ENCODE data around the gene FOXO3. TPM values are rescaled to one million over a fixed set of nuclear protein-coding genes. Genes with fewer than 3 reads are reported as not detected.
"Not testable (repeated sequence)": the region's sequence is repeated elsewhere in the genome, so short reads cannot be mapped to it uniquely, and the experiment has no call there.

FOXO3 gene
- total RNA-seq, 2 donors from 2014 or later, result 16.4 to 20.3 TPM

GRCh38 chr6:108559884-108560462, 744 bp upstream of the FOXO3 start:
- Mint-ChIP-seq H3K4me1 (peaks cover 28% of the 10 kb centered on the region), H3K27me3 (ENCODE audit: insufficient read depth) (peaks cover 26% of the 10 kb centered on the region), H3K27ac (peak overlapping the region; percentile 89), H3K9me3 (no peaks in the 10 kb centered on the region), H3K36me3 (ENCODE audit: low read depth) (no peaks in the 10 kb centered on the region), H3K4me3 (peak overlapping the region; percentile 87)
- DNase-seq, result peak; percentile 90
- H3K9me3 ChIP-seq (ENCODE audit: control insufficient read depth, low read length), result no peaks in the 10 kb centered on the region
- peaks cover 24% of the 10 kb centered on the region for H3K27me3 ChIP-seq (ENCODE audit: control insufficient read depth, insufficient read depth, low read length, poor library complexity, severe bottlenecking)
- peak overlapping the region; percentile 88 for H3K27ac ChIP-seq (ENCODE audit: low read depth, low read length)
- H3K4me3 ChIP-seq (ENCODE audit: low read length), result peak overlapping the region; percentile 93
- no peak for TF ChIP-seq CTCF (conservative IDR thresholded peaks at IDR 0.05)
- no peaks in the 10 kb centered on the region for H3K36me3 ChIP-seq (ENCODE audit: control insufficient read depth, insufficient read depth, low read length)
- 0% methylated on average over 11 to 64 of the region's 64 CpGs for WGBS, 2 experiments (ENCODE audit: insufficient coverage in 1 of 2, insufficient read length in 1 of 2)
- peak overlapping the region; percentile 75 for H3K9ac ChIP-seq (ENCODE audit: extremely low read depth, low read length, poor library complexity, severe bottlenecking)
- no peaks in the 10 kb centered on the region for H3K4me1 ChIP-seq (ENCODE audit: control insufficient read depth, insufficient read depth, low read length)

GRCh38 chr6:108561309-108561647, 561 bp downstream of the FOXO3 start:
- WGBS, 2 experiments (ENCODE audit: insufficient coverage in 1 of 2, insufficient read length in 1 of 2), result 0% methylated on average over 19 of the region's 40 CpGs; no CpG with 5 or more reads in 1 of the 2 experiments
- H3K27ac Mint-ChIP-seq; H3K27ac ChIP-seq (ENCODE audit: low read depth, low read length); H3K36me3 Mint-ChIP-seq (ENCODE audit: low read depth); H3K4me1 ChIP-seq (ENCODE audit: control insufficient read depth, insufficient read depth, low read length); H3K9me3 ChIP-seq (ENCODE audit: control insufficient read depth, low read length); H3K36me3 ChIP-seq (ENCODE audit: control insufficient read depth, insufficient read depth, low read length); H3K9me3 Mint-ChIP-seq: not testable (repeated sequence)
- H3K4me3 Mint-ChIP-seq, result peak overlapping the region; percentile 87
- peaks cover 14% of the 10 kb centered on the region for H3K27me3 Mint-ChIP-seq (ENCODE audit: insufficient read depth)
- peak overlapping the region; percentile 81 for H3K4me3 ChIP-seq (ENCODE audit: low read length)
- H3K27me3 ChIP-seq (ENCODE audit: control insufficient read depth, insufficient read depth, low read length, poor library complexity, severe bottlenecking), result peaks cover 11% of the 10 kb centered on the region
- H3K9ac ChIP-seq (ENCODE audit: extremely low read depth, low read length, poor library complexity, severe bottlenecking), result peak overlapping the region; percentile 81
- DNase-seq, result peak; percentile 59
- H3K4me1 Mint-ChIP-seq, result peaks cover 32% of the 10 kb centered on the region

GRCh38 chr6:108561742-108562502, 1.2 kb downstream of the FOXO3 start:
- Mint-ChIP-seq H3K4me1 (peaks cover 28% of the 10 kb centered on the region), H3K4me3 (peak overlapping the region; percentile 87), H3K9me3 (no peaks in the 10 kb centered on the region), H3K36me3 (ENCODE audit: low read depth) (no peaks in the 10 kb centered on the region), H3K27ac (peak overlapping the region; percentile 95), H3K27me3 (ENCODE audit: insufficient read depth) (peaks cover 8% of the 10 kb centered on the region)
- no peaks in the 10 kb centered on the region for H3K9me3 ChIP-seq (ENCODE audit: control insufficient read depth, low read length)
- H3K27me3 ChIP-seq (ENCODE audit: control insufficient read depth, insufficient read depth, low read length, poor library complexity, severe bottlenecking), result peaks cover 5% of the 10 kb centered on the region
- peak; percentile 80 for DNase-seq
- peak overlapping the region; percentile 81 for H3K4me3 ChIP-seq (ENCODE audit: low read length)
- H3K27ac ChIP-seq (ENCODE audit: low read depth, low read length), result no peak overlapping the region
- no peak for TF ChIP-seq CTCF (conservative IDR thresholded peaks at IDR 0.05)
- no peaks in the 10 kb centered on the region for H3K4me1 ChIP-seq (ENCODE audit: control insufficient read depth, insufficient read depth, low read length)
- 0 to 1% methylated on average over 15 to 46 of the region's 46 CpGs for WGBS, 2 experiments (ENCODE audit: insufficient coverage in 1 of 2, insufficient read length in 1 of 2)
- H3K36me3 ChIP-seq (ENCODE audit: control insufficient read depth, insufficient read depth, low read length), result peaks cover under 1% of the 10 kb centered on the region
- H3K9ac ChIP-seq (ENCODE audit: extremely low read depth, low read length, poor library complexity, severe bottlenecking), result peak overlapping the region; percentile 81
